ENCODE data around the gene PYGB. TPM values are rescaled to one million over a fixed set of nuclear protein-coding genes. Genes with fewer than 3 reads are reported as not detected.
A peak's percentile ranks its signal among the peaks of the same experiment; 100 is the strongest.

Gene PYGB
- total RNA-seq, 2 donors from 2014 or later: 34.8 to 42.8 TPM

- TF ChIP-seq POLR2A (IDR thresholded peaks at IDR 0.05) (no peak), CTCF (IDR thresholded peaks at IDR 0.05) (no peak)
- Histone ChIP-seq H3K36me3 (replicated peaks in 1 of 2; ENCODE audit: insufficient read depth in 1 of 2, low read depth in 2 of 2) (peaks cover 0 to 7% of the 10 kb centered on the region in 2 donors), H3K27ac (peak overlapping the region in 1 of 4 donors; percentile 0), H3K4me1 (peaks cover 7% of the 10 kb centered on the region), H3K27me3 (no peaks in the 10 kb centered on the region), H3K9me3 (no peaks in the 10 kb centered on the region), H3K4me3 (no peak overlapping the region)
- no peak for ATAC-seq
- intact Hi-C loops (cut with DNase I): no loop called here
- no peak for DNase-seq
- WGBS, 2 donors: 91 to 98% methylated on average over 4 to 5 of the region's 5 CpGs
Observed at GRCh38 chr20:25321262-25321831, 73.5 kb downstream of the PYGB start.

DNA sequence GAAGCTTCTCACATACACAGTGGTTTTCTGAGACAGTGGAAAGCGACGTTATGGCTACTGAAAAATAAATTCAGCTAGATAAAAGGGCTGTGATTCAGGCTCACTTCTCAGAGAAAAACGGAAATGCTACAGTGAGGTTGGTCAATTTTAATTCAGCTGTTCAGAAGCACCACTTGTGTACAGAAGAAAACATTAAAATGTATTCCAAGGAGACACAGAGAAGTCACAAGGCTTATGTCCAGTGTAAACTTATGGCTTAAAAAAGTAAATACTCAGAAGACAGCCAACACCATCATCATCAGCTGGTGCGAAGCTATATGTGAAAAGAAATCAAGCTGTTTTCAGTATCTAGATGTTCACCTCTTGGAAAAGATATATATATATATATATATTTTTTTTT, 74.1 kb downstream of the PYGB start:
- ATAC-seq: no peak
- TF ChIP-seq CTCF (IDR thresholded peaks at IDR 0.05) (no peak), POLR2A (IDR thresholded peaks at IDR 0.05) (no peak)
- DNase-seq: no peak
- 78 to 81% methylated on average over 4 of the region's 4 CpGs for WGBS, 2 donors
- Histone ChIP-seq H3K36me3 (replicated peaks in 1 of 2; ENCODE audit: insufficient read depth in 1 of 2, low read depth in 2 of 2) (peaks cover 0 to 7% of the 10 kb centered on the region in 2 donors), H3K27me3 (no peaks in the 10 kb centered on the region), H3K27ac (peak overlapping the region in 1 of 4 donors; percentile 0), H3K4me3 (no peak overlapping the region), H3K4me1 (peaks cover 7% of the 10 kb centered on the region), H3K9me3 (no peaks in the 10 kb centered on the region)
- intact Hi-C loops (cut with DNase I): no loop called here

GRCh38 chr20:25323496-25324246, 75.8 kb downstream of the PYGB start:
- Histone ChIP-seq H3K27ac (peak overlapping the region in 1 of 4 donors; percentile 34), H3K4me3 (no peak overlapping the region), H3K27me3 (no peaks in the 10 kb centered on the region), H3K36me3 (replicated peaks in 1 of 2; ENCODE audit: insufficient read depth in 1 of 2, low read depth in 2 of 2) (peaks cover 0 to 7% of the 10 kb centered on the region in 2 donors), H3K9me3 (no peaks in the 10 kb centered on the region), H3K4me1 (no peaks in the 10 kb centered on the region)
- no peak for ATAC-seq
- 82 to 83% methylated on average over 12 of the region's 12 CpGs for WGBS, 2 donors
- intact Hi-C loops (cut with DNase I): no loop called here
- no peak for TF ChIP-seq CTCF (IDR thresholded peaks at IDR 0.05)
- TF ChIP-seq POLR2A (IDR thresholded peaks at IDR 0.05): no peak
- no peak for DNase-seq

- peak overlapping the region in 1 of 4 donors; percentile 34 for H3K27ac ChIP-seq
Observed at GRCh38 chr20:25324412-25324811, 76.5 kb downstream of the PYGB start.

More at GRCh38 chr20:25324412-25324811, 76.5 kb downstream of the PYGB start:
- ATAC-seq (no peak), DNase-seq (peak in 1 of 4 donors; percentile 79)
- Histone ChIP-seq H3K4me3 (no peak overlapping the region), H3K9me3 (no peaks in the 10 kb centered on the region), H3K4me1 (no peaks in the 10 kb centered on the region), H3K36me3 (replicated peaks in 1 of 2; ENCODE audit: insufficient read depth in 1 of 2, low read depth in 2 of 2) (peaks cover 0 to 7% of the 10 kb centered on the region in 2 donors), H3K27me3 (no peaks in the 10 kb centered on the region)
- no peak for TF ChIP-seq POLR2A (IDR thresholded peaks at IDR 0.05)
- peak in 1 of 7 experiments; percentile 13 for TF ChIP-seq CTCF (IDR thresholded peaks at IDR 0.05)
- WGBS, 2 donors: 79 to 81% methylated on average over 5 of the region's 5 CpGs
- intact Hi-C loops (cut with DNase I): no loop called here

Measured in body of pancreas (tissue), 4 donors.